ENCODE data around the gene POTEF.
"Not testable (repeated sequence)": the region's sequence is repeated elsewhere in the genome, so short reads cannot be mapped to it uniquely, and the experiment has no call there.

Gene POTEF

DNA sequence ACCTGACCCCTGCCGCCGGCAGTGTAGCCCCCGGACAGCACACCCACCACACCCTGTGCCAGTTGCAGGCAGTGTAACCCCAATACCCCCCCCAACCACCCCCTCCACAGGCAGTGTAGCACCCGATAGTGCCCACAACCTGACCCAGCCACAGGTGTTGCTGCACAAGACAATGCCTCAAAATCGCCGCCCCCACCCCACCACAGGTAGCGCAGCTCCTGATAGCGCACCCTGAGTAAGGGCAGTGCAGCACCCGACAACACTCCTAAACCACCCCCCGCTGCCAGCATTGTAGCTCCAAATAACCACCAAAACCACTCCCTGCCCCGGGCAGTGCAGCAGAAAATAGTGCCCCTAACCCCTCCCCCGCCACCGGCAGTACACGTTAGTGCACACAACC lies 558 bp downstream of the POTEF start:
- not testable (repeated sequence) for H3K36me3 Mint-ChIP-seq (ENCODE audit: insufficient read depth); H3K4me3 Mint-ChIP-seq; ATAC-seq (replicated peaks); H3K27ac Mint-ChIP-seq; DNase-seq; H3K4me1 Mint-ChIP-seq (ENCODE audit: low read depth in 2 of 2); H3K9me3 Mint-ChIP-seq; H3K27me3 Mint-ChIP-seq

- H3K36me3 Mint-ChIP-seq (ENCODE audit: insufficient read depth); H3K27ac Mint-ChIP-seq; H3K4me3 Mint-ChIP-seq; DNase-seq; H3K9me3 Mint-ChIP-seq; H3K27me3 Mint-ChIP-seq; H3K4me1 Mint-ChIP-seq (ENCODE audit: low read depth in 2 of 2); ATAC-seq (replicated peaks): not testable (repeated sequence)
Observed at GRCh38 chr2:130127726-130128125, 1.3 kb downstream of the POTEF start.

- ATAC-seq (replicated peaks); DNase-seq; H3K27ac Mint-ChIP-seq; H3K4me1 Mint-ChIP-seq (ENCODE audit: low read depth in 2 of 2); H3K27me3 Mint-ChIP-seq; H3K9me3 Mint-ChIP-seq; H3K36me3 Mint-ChIP-seq (ENCODE audit: insufficient read depth); H3K4me3 Mint-ChIP-seq: not testable (repeated sequence)
Observed at GRCh38 chr2:130120924-130121323, 8.1 kb downstream of the POTEF start.

GRCh38 chr2:130102597-130103363 lies 26.2 kb downstream of the POTEF start:
- H3K27me3 Mint-ChIP-seq, H3K27ac Mint-ChIP-seq: not testable (repeated sequence)

DNA sequence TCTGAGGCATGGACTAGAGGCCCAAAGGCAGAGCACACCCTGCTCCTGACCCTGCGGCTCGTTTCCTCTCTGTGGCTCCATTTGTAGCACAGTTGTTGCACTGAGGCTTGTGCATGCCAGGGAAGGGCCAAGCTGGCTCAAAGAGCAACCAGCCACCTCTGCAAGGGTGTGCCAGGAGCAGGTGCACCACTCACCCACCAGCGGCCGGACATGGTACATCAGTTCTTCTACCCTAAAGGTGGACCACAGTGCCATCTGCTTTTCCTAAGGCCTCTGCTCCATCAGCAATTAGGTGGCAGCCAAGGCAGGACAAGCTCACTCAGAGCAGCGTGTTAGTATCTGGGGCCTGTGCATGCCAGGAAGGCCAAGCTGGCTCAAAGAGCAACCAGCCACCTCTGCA lies 66.4 kb downstream of the POTEF start:
- H3K9me3 Mint-ChIP-seq; H3K27ac Mint-ChIP-seq; H3K27me3 Mint-ChIP-seq; H3K4me3 Mint-ChIP-seq; H3K4me1 Mint-ChIP-seq (ENCODE audit: low read depth in 2 of 2); H3K36me3 Mint-ChIP-seq (ENCODE audit: insufficient read depth); DNase-seq; ATAC-seq (replicated peaks): not testable (repeated sequence)

More at GRCh38 chr2:130102597-130103363, 26.2 kb downstream of the POTEF start:
- H3K36me3 Mint-ChIP-seq (ENCODE audit: insufficient read depth); DNase-seq; H3K4me3 Mint-ChIP-seq; H3K4me1 Mint-ChIP-seq (ENCODE audit: low read depth in 2 of 2); ATAC-seq (replicated peaks); H3K9me3 Mint-ChIP-seq: not testable (repeated sequence)

- H3K9me3 Mint-ChIP-seq; H3K27ac Mint-ChIP-seq; H3K4me3 Mint-ChIP-seq; ATAC-seq (replicated peaks); H3K4me1 Mint-ChIP-seq (ENCODE audit: low read depth in 2 of 2); H3K36me3 Mint-ChIP-seq (ENCODE audit: insufficient read depth); H3K27me3 Mint-ChIP-seq; DNase-seq: not testable (repeated sequence)
Observed at GRCh38 chr2:130059982-130060381, 69.0 kb downstream of the POTEF start.

DNA sequence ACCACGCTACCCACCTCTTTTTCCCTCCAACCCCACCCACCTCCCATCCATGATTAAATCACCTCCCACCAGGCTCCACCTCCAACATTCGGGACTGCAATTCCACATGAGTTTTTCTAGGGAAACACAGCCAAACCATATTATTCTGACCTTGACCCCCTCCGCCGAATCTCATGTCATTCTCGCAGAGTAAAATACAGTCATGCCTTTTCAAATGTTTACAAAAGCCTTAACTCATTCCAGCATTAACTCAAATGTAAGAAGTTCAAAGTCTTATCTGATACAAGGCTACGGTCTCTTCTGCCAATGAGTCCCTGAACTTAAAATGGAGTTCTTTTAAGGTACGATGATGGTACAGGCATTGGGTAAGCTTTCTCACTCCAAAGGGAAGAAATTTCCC lies 72.7 kb downstream of the POTEF start:
- not testable (repeated sequence) for ATAC-seq (replicated peaks); H3K27me3 Mint-ChIP-seq; H3K4me1 Mint-ChIP-seq (ENCODE audit: low read depth in 2 of 2); H3K27ac Mint-ChIP-seq; H3K4me3 Mint-ChIP-seq; H3K36me3 Mint-ChIP-seq (ENCODE audit: insufficient read depth); DNase-seq; H3K9me3 Mint-ChIP-seq

DNA sequence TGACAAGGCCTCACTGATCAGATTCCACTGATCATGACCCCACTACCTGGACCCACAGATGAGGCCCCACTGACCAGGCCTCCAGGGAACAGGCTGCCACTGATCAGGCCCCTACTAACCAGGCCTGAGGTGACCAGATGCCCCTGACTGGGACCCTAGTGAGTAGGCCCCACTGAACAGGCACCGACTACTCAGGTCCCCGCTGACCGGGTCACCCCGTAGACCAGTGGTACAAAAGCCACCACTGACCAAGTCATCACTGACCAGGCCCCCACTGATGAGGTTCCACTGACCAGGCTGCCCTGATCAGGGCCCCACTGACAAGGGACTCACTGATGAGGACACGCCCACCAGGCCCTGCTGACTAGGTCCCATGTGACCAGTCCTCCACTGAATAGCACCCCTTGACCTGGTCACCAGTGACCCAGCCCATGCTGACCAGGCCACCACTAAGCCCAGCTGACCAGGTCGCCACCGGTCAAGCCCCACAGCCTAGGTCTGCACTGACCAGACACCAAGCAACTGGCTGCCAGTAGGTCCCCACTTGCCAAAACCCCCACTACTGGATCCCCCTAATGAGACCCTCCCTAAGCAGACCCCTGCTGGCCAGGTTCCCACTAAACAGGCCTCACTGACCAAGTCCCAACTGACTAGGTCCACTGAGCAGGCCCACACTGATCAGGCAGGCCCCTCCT lies 75.7 kb downstream of the POTEF start:
- H3K27ac Mint-ChIP-seq; H3K9me3 Mint-ChIP-seq; H3K4me1 Mint-ChIP-seq (ENCODE audit: low read depth in 2 of 2); ATAC-seq (replicated peaks); H3K4me3 Mint-ChIP-seq; H3K36me3 Mint-ChIP-seq (ENCODE audit: insufficient read depth); H3K27me3 Mint-ChIP-seq; DNase-seq: not testable (repeated sequence)

DNA sequence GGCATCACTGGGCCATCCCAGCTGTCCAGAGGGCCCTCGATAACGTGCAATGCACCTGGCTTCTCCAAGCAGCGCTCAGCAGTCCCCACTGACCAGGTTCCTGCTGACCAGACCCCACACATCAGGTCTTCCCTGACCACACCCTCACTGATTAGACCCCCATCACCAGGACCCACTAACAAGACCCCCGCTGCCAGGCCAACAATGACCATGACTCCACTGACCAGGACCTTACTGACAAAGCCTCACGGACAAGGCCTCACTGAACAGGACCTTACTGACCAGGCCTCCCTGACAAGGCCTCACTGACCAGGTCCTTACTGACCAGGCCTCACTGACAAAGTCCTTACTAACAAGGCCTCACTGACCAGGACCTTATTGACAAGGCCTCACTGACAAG lies 76.6 kb downstream of the POTEF start:
- not testable (repeated sequence) for H3K4me3 Mint-ChIP-seq; H3K27ac Mint-ChIP-seq; H3K27me3 Mint-ChIP-seq; H3K9me3 Mint-ChIP-seq; H3K4me1 Mint-ChIP-seq (ENCODE audit: low read depth in 2 of 2); DNase-seq; ATAC-seq (replicated peaks); H3K36me3 Mint-ChIP-seq (ENCODE audit: insufficient read depth)

- H3K4me3 Mint-ChIP-seq; DNase-seq; H3K9me3 Mint-ChIP-seq; H3K27me3 Mint-ChIP-seq; ATAC-seq (replicated peaks); H3K27ac Mint-ChIP-seq; H3K4me1 Mint-ChIP-seq (ENCODE audit: low read depth in 2 of 2); H3K36me3 Mint-ChIP-seq (ENCODE audit: insufficient read depth): not testable (repeated sequence)
Observed at GRCh38 chr2:130048422-130048821, 80.6 kb downstream of the POTEF start.

GRCh38 chr2:130038265-130038603 lies 90.8 kb downstream of the POTEF start:
- H3K4me3 Mint-ChIP-seq, H3K27me3 Mint-ChIP-seq: not testable (repeated sequence)

GRCh38 chr2:130025931-130026330 lies 103.1 kb downstream of the POTEF start:
- not testable (repeated sequence) for ATAC-seq (replicated peaks); H3K4me1 Mint-ChIP-seq (ENCODE audit: low read depth in 2 of 2); H3K4me3 Mint-ChIP-seq; DNase-seq; H3K36me3 Mint-ChIP-seq (ENCODE audit: insufficient read depth); H3K9me3 Mint-ChIP-seq; H3K27ac Mint-ChIP-seq
- H3K27me3 Mint-ChIP-seq = peaks cover 13 to 32% of the 10 kb centered on the region in 2 donors

More at GRCh38 chr2:130038265-130038603, 90.8 kb downstream of the POTEF start:
- DNase-seq; H3K27ac Mint-ChIP-seq; H3K4me1 Mint-ChIP-seq (ENCODE audit: low read depth in 2 of 2); ATAC-seq (replicated peaks); H3K36me3 Mint-ChIP-seq (ENCODE audit: insufficient read depth); H3K9me3 Mint-ChIP-seq: not testable (repeated sequence)

Measured in effector memory CD8-positive, alpha-beta T cell (primary cell).